GM19193 (cell line): ENCODE measurements around the gene C19orf53.

ENCODE experiments used
- POLR2A ChIP-seq: IDR thresholded peaks from 4 replicates; pipeline ENCODE4 v1.6.1; 2011; ENCODE audit not compliant: insufficient read depth, insufficient read length; ENCODE audit errors: extremely low read depth

Gene C19orf53

DNA sequence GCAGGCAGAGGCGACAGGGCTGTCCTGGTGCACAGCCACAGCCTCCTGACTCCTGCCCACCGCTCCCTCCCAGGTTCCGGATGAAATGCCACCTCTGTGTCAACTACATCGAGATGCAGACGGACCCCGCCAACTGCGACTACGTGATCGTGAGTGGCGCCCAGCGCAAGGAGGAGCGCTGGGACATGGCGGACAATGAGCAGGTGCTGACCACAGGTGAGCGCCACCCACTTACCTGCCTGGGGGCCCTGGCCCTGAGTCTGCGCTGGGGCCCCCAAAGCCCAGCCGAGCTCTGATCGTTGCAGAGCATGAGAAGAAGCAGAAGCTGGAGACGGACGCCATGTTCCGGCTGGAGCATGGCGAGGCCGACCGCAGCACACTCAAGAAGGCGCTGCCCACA, 15.5 kb upstream of the C19orf53 start:
- TF ChIP-seq POLR2A = no peak

DNA sequence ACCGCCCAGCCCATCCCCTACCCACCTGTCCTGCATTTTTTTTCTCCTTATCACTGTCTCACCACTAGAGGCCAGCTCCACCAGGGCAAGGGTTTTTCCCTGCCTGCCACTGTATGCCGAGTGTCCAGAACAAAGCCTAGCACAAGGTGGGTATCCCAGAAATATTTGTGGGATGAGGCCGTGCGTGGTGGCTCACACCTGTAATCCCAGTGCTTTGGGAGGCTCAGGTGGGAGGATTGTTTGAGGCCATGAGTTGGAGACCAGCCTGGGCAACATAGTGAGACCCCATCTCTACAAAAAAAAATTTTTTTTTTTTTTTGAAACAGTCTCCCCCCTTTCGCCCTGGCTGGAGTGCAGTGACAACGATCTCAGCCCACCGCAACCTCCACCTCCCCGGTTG, 12.8 kb upstream of the C19orf53 start:
- TF ChIP-seq POLR2A = no peak

DNA sequence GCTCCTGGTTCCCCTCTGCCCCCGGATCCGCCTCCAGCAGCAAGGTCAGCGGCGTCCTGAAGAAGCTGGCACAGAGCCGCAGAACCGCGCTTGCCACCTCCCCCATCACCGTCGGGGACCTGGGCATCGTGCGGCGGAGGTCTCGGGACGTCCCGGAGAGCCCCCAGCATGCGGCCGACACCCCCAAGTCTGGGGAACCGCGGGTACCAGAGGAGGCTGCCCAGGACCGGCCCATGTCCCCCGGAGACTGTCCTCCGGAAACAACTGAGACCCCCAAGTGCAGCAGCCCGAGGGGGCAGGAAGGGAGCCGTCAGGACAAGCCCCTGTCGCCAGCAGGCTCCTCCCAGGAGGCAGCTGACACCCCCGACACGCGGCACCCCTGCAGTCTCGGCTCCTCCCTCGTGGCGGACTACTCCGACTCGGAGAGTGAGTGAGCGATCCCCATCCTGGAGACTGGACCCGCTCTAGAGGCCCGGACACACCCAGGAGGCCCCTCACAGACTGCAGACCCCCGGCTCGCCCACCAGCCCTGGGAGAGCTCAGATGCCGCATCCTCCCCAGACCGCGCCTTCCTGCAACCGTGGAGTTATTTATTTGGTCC, 11.5 kb upstream of the C19orf53 start:
- TF ChIP-seq POLR2A = no peak

DNA sequence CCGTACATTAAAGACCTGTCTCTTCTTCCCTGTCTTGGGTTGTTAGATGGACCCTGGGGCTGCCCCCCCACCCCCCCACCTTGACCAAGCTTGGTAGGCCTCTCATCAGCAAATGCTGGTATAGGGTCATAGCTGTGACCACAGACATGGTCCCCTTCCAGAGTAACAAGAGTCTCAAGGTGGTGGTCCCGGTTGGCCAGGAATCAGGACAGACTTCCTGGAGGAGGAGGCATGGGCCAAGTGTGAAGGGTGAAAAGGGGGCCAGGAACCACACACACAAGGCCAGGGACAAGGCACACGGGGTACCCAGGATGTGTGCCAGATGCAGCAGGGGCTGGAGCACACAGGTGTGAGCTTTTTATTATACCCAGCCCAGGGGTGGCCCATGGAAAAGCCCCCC, 11.0 kb upstream of the C19orf53 start:
- TF ChIP-seq POLR2A = no peak

DNA sequence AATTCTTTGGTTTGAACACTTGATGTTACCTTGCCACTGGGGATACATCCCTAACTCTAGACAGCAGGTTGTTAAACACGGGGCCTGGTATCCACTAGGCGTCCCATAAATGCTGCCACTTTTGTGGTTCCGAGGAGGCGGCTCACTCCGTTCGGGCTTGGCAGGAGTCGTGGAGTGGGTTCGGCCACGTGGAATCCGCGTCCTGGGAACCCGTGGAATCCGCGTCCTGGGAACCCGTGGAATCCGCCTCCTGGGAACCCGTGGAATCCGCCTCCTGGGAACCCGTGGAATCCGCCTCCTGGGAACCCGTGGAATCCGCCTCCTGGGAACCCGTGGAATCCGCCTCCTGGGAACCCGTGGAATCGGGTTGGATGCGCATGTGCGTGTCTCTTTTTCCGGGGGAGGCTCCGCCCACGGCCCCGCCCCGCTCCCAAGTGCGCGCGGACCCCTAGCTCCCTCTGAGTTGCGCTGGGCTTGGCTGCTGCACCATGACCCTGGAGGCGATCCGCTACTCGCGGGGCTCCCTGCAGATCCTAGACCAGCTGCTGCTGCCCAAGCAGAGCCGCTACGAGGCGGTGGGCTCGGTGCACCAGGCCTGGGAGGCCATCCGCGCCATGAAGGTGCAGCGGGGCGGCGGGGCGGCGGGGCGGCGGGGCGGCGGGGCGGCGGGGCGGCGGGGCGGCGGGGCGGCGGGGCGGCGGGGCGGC, 10.0 kb upstream of the C19orf53 start, which contains the start of gene MRI1:
Gene MRI1, plus strand, starts transcription at position 422 of the 707 bp plus-strand sequence. Its CDS starts 67 bp downstream, at position 489.
- peak; percentile 64 for TF ChIP-seq POLR2A

DNA sequence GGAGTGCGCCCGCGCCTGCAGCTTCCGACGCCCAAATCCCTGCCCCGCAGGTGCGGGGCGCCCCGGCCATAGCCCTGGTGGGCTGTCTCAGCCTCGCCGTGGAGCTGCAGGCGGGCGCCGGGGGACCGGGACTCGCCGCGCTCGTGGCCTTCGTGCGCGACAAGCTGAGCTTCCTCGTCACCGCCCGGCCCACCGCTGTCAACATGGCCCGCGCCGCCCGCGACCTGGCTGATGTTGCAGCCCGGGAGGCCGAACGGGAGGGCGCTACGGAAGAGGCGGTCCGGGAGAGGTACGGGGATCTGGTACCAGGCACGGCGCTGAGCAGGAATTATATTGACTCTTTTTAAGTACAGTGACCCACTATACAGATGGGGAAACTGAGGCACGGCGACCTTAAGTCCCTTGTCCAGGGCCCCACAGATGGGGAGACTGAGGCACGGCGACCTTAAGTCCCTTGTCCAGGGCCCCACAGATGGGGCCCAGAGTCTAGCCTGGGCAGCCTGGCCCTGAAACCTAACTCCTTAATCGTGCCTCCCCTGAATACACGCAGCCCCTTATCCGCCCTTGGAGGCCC, 9.3 kb upstream of the C19orf53 start:
- TF ChIP-seq POLR2A = no peak

DNA sequence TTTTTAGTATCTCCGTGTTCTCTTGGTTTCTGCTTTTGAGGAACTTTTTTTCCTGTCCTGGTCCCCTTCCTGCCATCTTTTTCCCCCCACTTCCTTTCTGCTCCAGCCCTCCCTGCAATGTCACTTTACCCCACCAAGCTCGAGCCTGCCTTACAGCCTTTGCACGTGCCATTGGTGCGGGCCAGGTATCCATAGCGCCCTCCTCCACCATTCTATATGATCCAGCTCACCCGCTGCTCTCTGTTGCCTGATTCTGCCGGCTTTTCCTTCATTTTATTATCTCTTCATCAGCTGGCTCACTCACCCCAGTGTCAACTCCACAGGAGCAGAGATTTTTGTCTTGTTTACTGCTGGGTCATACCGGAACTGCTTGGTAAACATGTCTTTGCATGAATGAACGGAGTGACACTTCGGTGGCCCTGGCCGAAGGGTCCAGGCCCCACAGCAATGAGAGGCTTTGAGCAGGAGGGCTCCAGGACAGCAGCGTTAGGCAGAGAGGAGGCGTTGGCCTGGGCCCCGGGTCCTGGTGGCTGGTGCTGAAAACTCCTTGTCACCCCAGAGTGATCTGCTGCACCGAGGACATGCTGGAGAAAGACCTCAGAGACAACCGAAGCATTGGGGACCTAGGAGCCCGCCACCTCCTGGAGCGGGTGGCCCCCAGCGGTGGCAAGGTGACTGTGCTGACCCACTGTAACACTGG, 8.7 kb upstream of the C19orf53 start:
- TF ChIP-seq POLR2A = no peak

DNA sequence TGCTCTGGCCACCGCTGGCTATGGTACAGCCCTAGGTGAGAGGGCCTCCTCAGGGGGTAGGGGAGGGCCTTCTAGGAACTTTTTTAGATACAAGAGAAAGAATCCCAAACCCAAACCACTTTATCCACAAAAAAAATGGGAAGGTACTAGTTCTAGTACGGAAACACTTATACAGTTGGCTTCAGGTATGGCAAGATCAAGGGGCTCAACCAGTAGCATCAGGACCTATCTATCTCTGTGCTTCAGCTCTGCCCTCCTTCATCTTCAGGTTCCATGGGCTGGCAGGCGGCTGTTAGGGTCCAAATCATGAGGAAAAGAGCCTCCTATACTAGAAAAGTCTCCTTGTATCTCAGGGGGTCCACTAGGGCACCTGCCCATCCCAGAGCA, 8.2 kb upstream of the C19orf53 start:
- no peak for TF ChIP-seq POLR2A

DNA sequence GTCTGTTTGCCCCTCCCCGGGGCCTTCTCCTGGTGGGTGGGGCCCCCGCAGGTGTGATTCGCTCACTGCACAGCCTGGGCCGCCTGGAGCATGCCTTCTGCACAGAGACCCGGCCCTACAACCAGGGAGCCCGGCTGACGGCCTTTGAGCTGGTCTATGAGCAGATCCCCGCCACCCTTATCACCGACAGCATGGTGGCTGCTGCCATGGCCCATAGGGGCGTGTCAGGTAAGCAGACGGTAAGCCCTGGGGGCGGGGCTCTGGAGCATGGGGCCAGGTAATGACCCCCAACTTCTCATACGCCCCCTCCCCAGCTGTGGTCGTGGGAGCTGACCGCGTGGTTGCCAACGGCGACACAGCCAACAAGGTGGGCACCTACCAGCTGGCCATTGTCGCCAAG, 5.7 kb upstream of the C19orf53 start:
- TF ChIP-seq POLR2A = no peak

DNA sequence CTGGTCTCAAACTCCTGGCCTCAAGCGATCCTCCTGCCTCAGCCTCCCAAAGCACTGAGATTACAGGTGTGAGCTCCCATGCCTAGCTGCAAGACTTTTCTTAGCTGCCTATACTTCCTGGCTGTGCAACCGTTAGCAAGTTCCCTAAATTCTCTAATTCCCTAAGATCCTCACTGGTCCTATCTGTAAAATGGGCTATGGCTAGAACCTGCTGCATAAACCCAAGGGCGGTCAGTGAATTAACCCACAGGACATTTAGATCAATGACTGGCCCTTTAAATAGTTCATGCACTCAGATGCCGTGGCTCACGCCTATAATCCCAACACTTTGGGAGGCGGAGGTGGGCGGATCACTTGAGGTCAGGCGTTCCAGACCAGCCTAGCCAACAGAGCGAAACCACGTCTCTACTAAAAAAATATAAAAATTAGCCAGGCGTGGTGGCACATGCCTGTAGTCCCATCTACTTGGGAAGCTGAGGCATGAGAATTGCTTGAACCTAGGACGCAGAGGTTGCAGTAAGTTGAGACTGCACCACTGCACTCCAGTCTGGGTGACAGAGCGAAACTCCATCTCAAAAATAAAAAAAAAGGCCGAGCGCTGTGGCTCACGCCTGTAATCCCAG, 4.1 kb upstream of the C19orf53 start:
- no peak for TF ChIP-seq POLR2A

DNA sequence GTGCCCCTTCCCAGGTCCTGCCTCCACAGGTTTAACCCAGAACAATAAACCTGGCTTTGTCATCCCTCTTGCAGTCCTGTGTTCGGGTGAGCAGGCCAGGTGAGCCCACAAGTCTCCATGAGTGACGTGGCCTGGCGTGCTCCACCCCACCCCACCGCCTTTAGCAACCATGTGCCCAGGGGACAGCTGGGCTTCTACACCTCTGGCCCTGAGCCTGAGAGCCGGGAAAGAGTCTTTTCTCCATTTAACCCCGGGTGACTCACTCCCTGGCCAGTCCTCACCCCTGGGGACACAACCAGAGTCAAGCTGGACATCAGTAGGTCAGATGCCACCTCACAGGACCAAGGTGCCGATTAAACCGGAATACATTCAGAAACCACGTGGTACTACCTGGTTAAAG, 4.1 kb downstream of the C19orf53 start:
- no peak for TF ChIP-seq POLR2A

DNA sequence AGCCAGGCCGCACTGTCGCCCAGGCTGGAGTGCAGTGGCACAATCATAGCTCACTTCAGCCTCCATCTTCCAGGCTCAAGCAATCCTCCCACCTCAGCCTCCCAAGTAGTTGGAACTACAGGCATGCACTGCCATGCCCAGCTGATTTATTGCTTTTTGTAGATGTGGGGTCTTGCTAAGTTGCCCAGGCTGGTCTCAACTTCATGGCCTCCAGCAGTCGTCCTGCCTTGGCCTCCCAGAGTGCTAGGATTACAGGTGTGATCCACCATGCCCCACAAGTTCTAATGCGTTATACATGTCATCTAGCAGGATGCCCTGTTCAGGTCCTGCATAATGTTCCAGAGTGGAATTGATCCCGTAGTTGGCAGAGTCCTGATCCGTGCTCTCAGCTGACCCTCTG, 4.6 kb downstream of the C19orf53 start:
- no peak for TF ChIP-seq POLR2A

DNA sequence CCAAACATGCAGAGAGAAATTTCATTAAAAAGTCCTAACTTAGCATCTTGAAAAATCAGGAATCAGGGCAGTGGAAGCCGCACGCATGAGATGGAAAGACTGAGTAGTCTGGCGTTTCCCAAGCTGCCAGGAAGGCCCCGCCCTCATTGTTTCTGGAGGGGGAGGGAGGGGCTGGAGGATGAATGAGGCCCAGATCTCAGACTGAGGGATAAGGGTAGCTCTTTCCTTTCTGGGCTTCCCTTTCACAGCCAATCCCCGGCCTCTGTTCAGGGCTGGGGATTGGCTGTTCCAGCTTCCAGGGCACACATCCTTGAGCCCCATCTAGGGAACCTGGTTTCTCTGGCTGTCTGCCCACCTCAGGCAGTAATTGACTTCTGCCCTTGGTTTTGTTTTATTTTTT, 7.3 kb downstream of the C19orf53 start:
- TF ChIP-seq POLR2A = no peak

DNA sequence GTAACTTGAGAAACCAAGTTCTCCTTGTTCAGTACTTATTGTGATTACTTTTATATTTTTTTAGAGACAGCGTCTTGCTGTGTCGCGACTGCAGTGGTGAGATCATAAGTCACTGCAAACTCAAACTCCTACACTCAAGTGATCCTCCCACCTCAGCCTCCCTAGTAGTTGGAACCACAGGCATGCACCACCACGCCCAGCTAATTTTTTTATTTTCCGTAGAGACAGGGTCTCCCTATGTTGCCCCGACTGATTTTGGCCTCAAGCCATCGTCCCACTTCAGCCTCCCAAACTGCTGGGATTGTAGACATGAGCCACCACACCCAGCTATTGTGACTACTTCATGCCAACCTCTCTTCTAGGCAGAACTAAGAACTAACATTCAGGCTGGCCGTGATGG, 8.3 kb downstream of the C19orf53 start:
- TF ChIP-seq POLR2A = no peak
